Activated CD4-positive, alpha-beta T cell treated with anti-CD3 and anti-CD28 coated beads, Interleukin-2, amount 50 U/mL, for 48 hours (primary cell): ENCODE results near the gene HOXC4.
"Not testable (repeated sequence)": the region's sequence is repeated elsewhere in the genome, so short reads cannot be mapped to it uniquely, and the experiment has no call there.

ENCODE experiments used
- DNase-seq, 2 experiments: peaks; one replicate each; pipeline ENCODE4 v3.0.0-alpha.2; 2020

Gene HOXC4

DNA sequence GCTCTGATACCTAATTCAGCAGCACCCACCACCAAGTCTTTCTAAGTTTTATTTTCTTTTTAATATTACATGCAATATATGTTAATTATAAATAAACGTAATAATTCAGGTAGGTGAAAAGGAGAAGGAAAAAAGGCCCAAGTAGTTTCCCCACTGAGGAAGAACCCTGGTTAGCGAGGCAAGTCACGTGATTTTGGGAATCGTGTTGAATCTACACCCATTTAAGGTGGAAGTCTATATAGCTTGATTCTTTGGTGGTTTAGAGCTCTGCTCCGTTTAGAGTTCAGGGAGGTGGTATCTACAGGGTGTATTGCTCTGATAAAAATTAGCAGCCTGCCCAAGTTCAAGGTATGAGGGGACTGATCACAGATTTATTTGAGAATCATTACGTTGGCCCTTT lies 47.0 kb downstream of the HOXC4 start:
- DNase-seq = not testable (repeated sequence)

DNA sequence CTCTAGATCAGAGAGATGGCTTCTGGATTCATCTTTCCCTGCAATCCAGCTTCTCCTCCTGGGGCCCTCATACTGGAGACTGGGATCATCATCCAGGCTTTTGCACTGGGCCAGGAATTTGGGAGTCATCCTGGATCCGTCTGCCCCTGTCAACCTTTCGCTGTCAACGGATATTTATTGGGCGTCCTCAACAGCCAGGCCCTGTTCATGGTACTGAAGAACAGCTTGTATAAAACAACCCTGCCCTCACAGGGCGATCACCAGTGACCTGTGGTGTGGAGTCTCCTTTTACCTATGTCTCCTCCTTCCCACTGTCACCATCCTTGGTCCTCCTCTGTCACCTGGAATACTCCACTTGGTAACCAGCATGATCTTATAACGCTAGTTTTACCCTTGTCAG lies 48.6 kb downstream of the HOXC4 start:
- DNase-seq = not testable (repeated sequence)

DNA sequence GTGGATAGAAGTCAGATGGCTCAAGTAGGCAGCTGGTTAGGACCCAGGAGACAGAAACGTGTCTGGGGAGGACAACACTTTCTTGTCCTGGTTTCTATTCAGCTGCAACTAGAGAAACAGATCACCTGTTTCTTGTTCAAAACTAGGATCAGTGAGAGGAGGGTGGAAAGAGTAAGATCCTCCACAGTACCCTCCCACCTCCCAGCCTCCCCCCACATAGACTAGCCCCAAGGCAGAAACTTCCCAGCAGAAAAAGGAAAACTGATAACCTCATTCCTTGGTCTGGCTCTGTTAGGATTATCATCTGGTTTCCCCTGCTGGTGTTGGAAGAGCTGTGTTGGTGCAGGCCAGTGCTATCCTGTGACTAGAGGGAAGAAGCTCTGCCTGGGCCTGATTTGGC lies 50.2 kb downstream of the HOXC4 start:
- not testable (repeated sequence) for DNase-seq
